HepG2 (cell line): ENCODE data around the gene DNMT3A. TPM values are rescaled to one million over a fixed set of nuclear protein-coding genes. Genes with fewer than 3 reads are reported as not detected.
A peak's percentile ranks its signal among the peaks of the same experiment; 100 is the strongest.

Experiments used
- ATF6 ChIP-seq: sonication (generic); formaldehyde crosslinking; conservative IDR thresholded peaks from 2 replicates; pipeline ENCODE4 v1.4.0; 2020; ENCODE audit warnings: missing genetic modification reagents
- DDIT3 ChIP-seq: sonication (generic); formaldehyde crosslinking; IDR thresholded peaks from 2 replicates; pipeline ENCODE4 v1.4.0; 2020; ENCODE audit warnings: mild to moderate bottlenecking, missing genetic modification reagents
- E2F1 ChIP-seq: sonication (generic); formaldehyde crosslinking; IDR thresholded peaks from 2 replicates; pipeline ENCODE4 v1.5.0; 2020; ENCODE audit warnings: missing genetic modification reagents
- KLF16 ChIP-seq, 2 experiments: sonication (generic) in 1 of 2; formaldehyde crosslinking in 1 of 2; IDR thresholded peaks; 2 replicates each; pipeline versions ENCODE4 v1.6.1 to v1.8.0; 2016 to 2023; ENCODE audit warnings: missing genetic modification reagents in 2 of 2, missing compliant biosample characterization in 1 of 2
- MAFG ChIP-seq: sonication (generic); formaldehyde crosslinking; IDR thresholded peaks from 2 replicates; pipeline ENCODE4 v1.5.1; 2020; ENCODE audit warnings: mild to moderate bottlenecking, missing genetic modification reagents
- MTF1 ChIP-seq: sonication (generic); formaldehyde crosslinking; IDR thresholded peaks from 2 replicates; pipeline ENCODE4 v1.5.0; 2020; ENCODE audit warnings: missing genetic modification reagents
- SALL2 ChIP-seq: sonication (generic); formaldehyde crosslinking; IDR thresholded peaks from 2 replicates; pipeline ENCODE4 v1.8.1; 2023; ENCODE audit warnings: mild to moderate bottlenecking, missing genetic modification reagents, inconsistent platforms
- SMC3 ChIP-seq: IDR thresholded peaks from 2 replicates; pipeline ENCODE4 v1.6.1; 2011; ENCODE audit warnings: low read length, improper control_type of control experiment
- ZFP1 ChIP-seq: IDR thresholded peaks from 2 replicates; pipeline ENCODE4 v1.6.1; 2016
- ZMYM3 ChIP-seq: sonication (generic); formaldehyde crosslinking; IDR thresholded peaks from 2 replicates; pipeline ENCODE4 v1.5.1; 2020; ENCODE audit warnings: mild to moderate bottlenecking, missing genetic modification reagents
- ZNF263 ChIP-seq: sonication (generic); formaldehyde crosslinking; IDR thresholded peaks from 2 replicates; pipeline ENCODE4 v1.4.0; 2020; ENCODE audit warnings: missing genetic modification reagents
- ZNF496 ChIP-seq: sonication (generic); formaldehyde crosslinking; IDR thresholded peaks from 2 replicates; pipeline ENCODE4 v1.8.1; 2023; ENCODE audit warnings: mild to moderate bottlenecking, moderate library complexity, missing genetic modification reagents; ENCODE audit not compliant: insufficient replicate concordance
- ZNF740 ChIP-seq: sonication (generic); formaldehyde crosslinking; IDR thresholded peaks from 2 replicates; pipeline ENCODE4 v1.4.0; 2020; ENCODE audit warnings: missing genetic modification reagents
- ZNF883 ChIP-seq: sonication (generic); formaldehyde crosslinking; IDR thresholded peaks from 2 replicates; pipeline ENCODE4 v1.5.1; 2020; ENCODE audit warnings: mild to moderate bottlenecking, missing genetic modification reagents; ENCODE audit errors: not compliant biosample characterization
- ZSCAN20 ChIP-seq: sonication (generic); formaldehyde crosslinking; IDR thresholded peaks from 2 replicates; pipeline ENCODE4 v1.4.0; 2020; ENCODE audit warnings: missing genetic modification reagents, mild to moderate bottlenecking, borderline replicate concordance
- ZSCAN22 ChIP-seq: sonication (generic); formaldehyde crosslinking; IDR thresholded peaks from 2 replicates; pipeline ENCODE4 v1.4.0; 2020; ENCODE audit warnings: mild to moderate bottlenecking, missing genetic modification reagents
- polyA plus RNA-seq, 8 experiments: library from polyadenylated mRNA; depleted of rRNA in 3 of 8; stranded (reverse) in 7 of 8; unstranded in 1 of 8; fragments of >200 nt; fragmentation: Illumina TruSeq in 4 of 8; extraction: Trizol in 4 of 8; gene quantifications; 2 replicates each; pipeline versions ENCODE4 v1.2.1 to v1.2.3, GENCODE V29; 2011 to 2016; ENCODE audit warnings: low read depth in 4 of 8, missing spikeins in 1 of 8, mixed read lengths in 1 of 8; ENCODE audit not compliant: insufficient read depth in 1 of 8
- total RNA-seq, 5 experiments: library from RNA; depleted of rRNA; stranded (reverse); fragments of >200 nt; fragmentation: Illumina TruSeq; extraction: Trizol; gene quantifications; 2 replicates each; pipeline ENCODE4 v1.2.3, GENCODE V29; 2016; ENCODE audit warnings: low read depth in 1 of 5
- TF ChIP-seq, protein P1 (sequence below): sonication (generic); formaldehyde crosslinking; IDR thresholded peaks from 2 replicates; pipeline ENCODE4 v1.5.0; 2020; ENCODE audit warnings: missing genetic modification reagents
- TF ChIP-seq, protein P2 (sequence below): sonication (generic); formaldehyde crosslinking; IDR thresholded peaks from 2 replicates; pipeline ENCODE4 v1.4.0; 2020; ENCODE audit warnings: missing genetic modification reagents, mild to moderate bottlenecking, borderline replicate concordance
- TF ChIP-seq, protein P3 (sequence below): sonication (generic); formaldehyde crosslinking; IDR thresholded peaks from 2 replicates; pipeline ENCODE4 v1.4.0; 2020; ENCODE audit warnings: mild to moderate bottlenecking, missing genetic modification reagents

DNMT3A gene
- total and polyA plus RNA-seq, 2 of the 13 experiments (the other 11 are each of a cell fraction or from before 2014, with no cell fraction given), result 14.7 to 29.1 TPM

GRCh38 chr2:25342372-25343186, 854 bp upstream of the DNMT3A start (continued):
- no peak for TF ChIP-seq DDIT3 (CRISPR knock-in tag)
- peak; percentile 93; the same call in 1 of the 2 replicates for TF ChIP-seq ZMYM3 (CRISPR knock-in tag)
- 0 out of 2 replicates have a peak, but pooled peaks have one; percentile 68 for TF ChIP-seq ATF6 (CRISPR knock-in tag)
- peak; percentile 90 to 92; a peak in 3 of 4 replicates for TF ChIP-seq KLF16 (CRISPR knock-in tag; IDR thresholded peaks at IDR 0.05)
- no peak; the same call in 1 of the 2 replicates for TF ChIP-seq ZSCAN20
- peak; percentile 52; the same call in 1 of the 2 replicates for TF ChIP-seq ZNF263 (CRISPR knock-in tag)
- TF ChIP-seq, protein P1, sequence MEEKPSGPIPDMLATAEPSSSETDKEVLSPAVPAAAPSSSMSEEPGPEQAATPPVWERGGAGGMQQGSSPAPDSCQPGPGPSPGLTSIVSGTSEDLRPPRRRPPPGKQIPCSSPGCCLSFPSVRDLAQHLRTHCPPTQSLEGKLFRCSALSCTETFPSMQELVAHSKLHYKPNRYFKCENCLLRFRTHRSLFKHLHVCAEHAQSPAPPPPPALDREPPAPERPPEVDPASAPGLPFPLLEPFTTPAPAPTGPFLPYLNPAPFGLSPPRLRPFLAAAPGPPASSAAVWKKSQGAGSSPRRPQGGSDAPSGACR (CRISPR knock-in tag), result peak; percentile 72; the same call in 1 of the 2 replicates
- TF ChIP-seq SMC3, result peak; percentile 19; the same call in 1 of the 2 replicates
- peak; percentile 79; the same call in 1 of the 2 replicates for TF ChIP-seq SALL2 (CRISPR knock-in tag)
- TF ChIP-seq ZSCAN22 (CRISPR knock-in tag), result no peak
- TF ChIP-seq ZFP1 (CRISPR knock-in tag), result 0 out of 2 replicates have a peak, but pooled peaks have one; percentile 78
- no peak for TF ChIP-seq ZNF496
- TF ChIP-seq E2F1, result no peak
- TF ChIP-seq, protein P2, sequence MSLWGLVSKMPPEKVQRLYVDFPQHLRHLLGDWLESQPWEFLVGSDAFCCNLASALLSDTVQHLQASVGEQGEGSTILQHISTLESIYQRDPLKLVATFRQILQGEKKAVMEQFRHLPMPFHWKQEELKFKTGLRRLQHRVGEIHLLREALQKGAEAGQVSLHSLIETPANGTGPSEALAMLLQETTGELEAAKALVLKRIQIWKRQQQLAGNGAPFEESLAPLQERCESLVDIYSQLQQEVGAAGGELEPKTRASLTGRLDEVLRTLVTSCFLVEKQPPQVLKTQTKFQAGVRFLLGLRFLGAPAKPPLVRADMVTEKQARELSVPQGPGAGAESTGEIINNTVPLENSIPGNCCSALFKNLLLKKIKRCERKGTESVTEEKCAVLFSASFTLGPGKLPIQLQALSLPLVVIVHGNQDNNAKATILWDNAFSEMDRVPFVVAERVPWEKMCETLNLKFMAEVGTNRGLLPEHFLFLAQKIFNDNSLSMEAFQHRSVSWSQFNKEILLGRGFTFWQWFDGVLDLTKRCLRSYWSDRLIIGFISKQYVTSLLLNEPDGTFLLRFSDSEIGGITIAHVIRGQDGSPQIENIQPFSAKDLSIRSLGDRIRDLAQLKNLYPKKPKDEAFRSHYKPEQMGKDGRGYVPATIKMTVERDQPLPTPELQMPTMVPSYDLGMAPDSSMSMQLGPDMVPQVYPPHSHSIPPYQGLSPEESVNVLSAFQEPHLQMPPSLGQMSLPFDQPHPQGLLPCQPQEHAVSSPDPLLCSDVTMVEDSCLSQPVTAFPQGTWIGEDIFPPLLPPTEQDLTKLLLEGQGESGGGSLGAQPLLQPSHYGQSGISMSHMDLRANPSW (CRISPR knock-in tag), result no peak
- peak; percentile 96 for TF ChIP-seq ZNF883 (CRISPR knock-in tag)
- TF ChIP-seq, protein P3, sequence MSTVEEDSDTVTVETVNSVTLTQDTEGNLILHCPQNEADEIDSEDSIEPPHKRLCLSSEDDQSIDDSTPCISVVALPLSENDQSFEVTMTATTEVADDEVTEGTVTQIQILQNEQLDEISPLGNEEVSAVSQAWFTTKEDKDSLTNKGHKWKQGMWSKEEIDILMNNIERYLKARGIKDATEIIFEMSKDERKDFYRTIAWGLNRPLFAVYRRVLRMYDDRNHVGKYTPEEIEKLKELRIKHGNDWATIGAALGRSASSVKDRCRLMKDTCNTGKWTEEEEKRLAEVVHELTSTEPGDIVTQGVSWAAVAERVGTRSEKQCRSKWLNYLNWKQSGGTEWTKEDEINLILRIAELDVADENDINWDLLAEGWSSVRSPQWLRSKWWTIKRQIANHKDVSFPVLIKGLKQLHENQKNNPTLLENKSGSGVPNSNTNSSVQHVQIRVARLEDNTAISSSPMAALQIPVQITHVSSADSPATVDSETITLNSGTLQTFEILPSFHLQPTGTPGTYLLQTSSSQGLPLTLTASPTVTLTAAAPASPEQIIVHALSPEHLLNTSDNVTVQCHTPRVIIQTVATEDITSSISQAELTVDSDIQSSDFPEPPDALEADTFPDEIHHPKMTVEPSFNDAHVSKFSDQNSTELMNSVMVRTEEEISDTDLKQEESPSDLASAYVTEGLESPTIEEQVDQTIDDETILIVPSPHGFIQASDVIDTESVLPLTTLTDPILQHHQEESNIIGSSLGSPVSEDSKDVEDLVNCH, result no peak
- TF ChIP-seq MTF1 (CRISPR knock-in tag), result no peak
- TF ChIP-seq MAFG (CRISPR knock-in tag), result no peak
- peak; percentile 69 for TF ChIP-seq ZNF740 (CRISPR knock-in tag)
